Panc1 (cell line): ENCODE results near the gene INS.

Experiments
- POLR2AphosphoS5 ChIP-seq: IDR thresholded peaks from 2 replicates; pipeline ENCODE4 v1.6.1; 2012; ENCODE audit warnings: mild to moderate bottlenecking, low read depth, low read length, moderate library complexity
- TF ChIP-seq, protein P1 (sequence below): fragments of 450-650 bp; IDR thresholded peaks from 2 replicates; pipeline ENCODE4 v1.5.1; 2017; ENCODE audit warnings: mild to moderate bottlenecking

GRCh38 chr11:2202900-2203439 lies 42.0 kb upstream of the INS start:
- TF ChIP-seq, protein P1, sequence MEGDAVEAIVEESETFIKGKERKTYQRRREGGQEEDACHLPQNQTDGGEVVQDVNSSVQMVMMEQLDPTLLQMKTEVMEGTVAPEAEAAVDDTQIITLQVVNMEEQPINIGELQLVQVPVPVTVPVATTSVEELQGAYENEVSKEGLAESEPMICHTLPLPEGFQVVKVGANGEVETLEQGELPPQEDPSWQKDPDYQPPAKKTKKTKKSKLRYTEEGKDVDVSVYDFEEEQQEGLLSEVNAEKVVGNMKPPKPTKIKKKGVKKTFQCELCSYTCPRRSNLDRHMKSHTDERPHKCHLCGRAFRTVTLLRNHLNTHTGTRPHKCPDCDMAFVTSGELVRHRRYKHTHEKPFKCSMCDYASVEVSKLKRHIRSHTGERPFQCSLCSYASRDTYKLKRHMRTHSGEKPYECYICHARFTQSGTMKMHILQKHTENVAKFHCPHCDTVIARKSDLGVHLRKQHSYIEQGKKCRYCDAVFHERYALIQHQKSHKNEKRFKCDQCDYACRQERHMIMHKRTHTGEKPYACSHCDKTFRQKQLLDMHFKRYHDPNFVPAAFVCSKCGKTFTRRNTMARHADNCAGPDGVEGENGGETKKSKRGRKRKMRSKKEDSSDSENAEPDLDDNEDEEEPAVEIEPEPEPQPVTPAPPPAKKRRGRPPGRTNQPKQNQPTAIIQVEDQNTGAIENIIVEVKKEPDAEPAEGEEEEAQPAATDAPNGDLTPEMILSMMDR: no peak
- TF ChIP-seq POLR2AphosphoS5: no peak
